GM12878 (cell line): ENCODE data around the gene CCDC82. TPM values are rescaled to one million over a fixed set of nuclear protein-coding genes. Genes with fewer than 3 reads are reported as not detected.

Source experiments
- ATAC-seq: fragments of 200-7000 bp; cut with Tn5 transposase; 3 replicates; pipeline ENCODE4 v1.9.1; 2020; ENCODE audit warnings: mild to moderate bottlenecking, moderate library complexity
- BruUV-seq: library from RNA; stranded (reverse); fragments of 400-500 nt; replicated peaks from 2 replicates; lab custom pipeline; 2021; lab: Mats Ljungman, UMichigan
- CTCF ChIA-PET: fragments of 300-600 bp; sonication (Branson Sonifier 250); formaldehyde crosslinking; extraction: SDS; loops from one replicate; lab custom pipeline; 2021; ENCODE audit warnings: inconsistent platforms; lab: Yijun Ruan, JAX
- POLR2A ChIA-PET: fragments of 350-600 bp; formaldehyde crosslinking; extraction: SDS; loops from one replicate; lab custom pipeline; 2021; ENCODE audit warnings: inconsistent platforms; lab: Charles Lee
- RAD21 ChIA-PET: fragments of 300-600 bp; sonication (Branson Sonifier 250); formaldehyde crosslinking; loops from one replicate; lab custom pipeline; 2023; ENCODE audit warnings: antibody characterized with exemption; ENCODE audit not compliant: unreplicated experiment; lab: Charles Lee
- SMC1A ChIA-PET: fragments of 300-600 bp; sonication (Branson Sonifier 250); formaldehyde crosslinking; loops from one replicate; lab custom pipeline; 2023; ENCODE audit not compliant: unreplicated experiment, uncharacterized antibody; lab: Charles Lee
- DNase-seq: peaks from one replicate; pipeline ENCODE4 v3.0.0-alpha.2; 2011; ENCODE audit warnings: low read depth, low spot score
- FAIRE-seq: peaks from 3 replicates; lab custom pipeline; 2011; peaks lifted over from hg19 to GRCh38; lab: Jason Lieb, UNC
- H2AFZ ChIP-seq: 2 replicates; pipeline ENCODE4 v1.6.0; 2011; ENCODE audit warnings: low read depth, low read length, control low read depth; ENCODE audit not compliant: control insufficient read depth
- H3K27ac ChIP-seq: 2 replicates; pipeline ENCODE4 v1.5.1; 2011; ENCODE audit warnings: control low read depth; ENCODE audit not compliant: control insufficient read depth, insufficient read depth
- H3K27me3 ChIP-seq, 2 experiments: replicated peaks in 1 of 2; 2 replicates each; pipeline versions ENCODE4 v1.6.0 to v1.6.1; 2011; ENCODE audit warnings: low read length in 1 of 2; ENCODE audit not compliant: control insufficient read depth in 2 of 2, insufficient read depth in 2 of 2
- H3K36me3 ChIP-seq, 2 experiments: 2 replicates each; pipeline ENCODE4 v1.5.1; 2011; ENCODE audit warnings: low read length in 1 of 2; ENCODE audit not compliant: control insufficient read depth in 2 of 2, insufficient read depth in 2 of 2
- H3K4me1 ChIP-seq: 2 replicates; pipeline ENCODE4 v1.6.1; 2011; ENCODE audit warnings: mild to moderate bottlenecking, low read length, moderate library complexity, mixed read lengths; ENCODE audit not compliant: control insufficient read depth, insufficient read depth
- H3K4me2 ChIP-seq: 2 replicates; pipeline ENCODE4 v1.6.0; 2011; ENCODE audit warnings: control low read depth; ENCODE audit not compliant: control insufficient read depth, insufficient read depth
- H3K4me3 ChIP-seq: fragments of 200-600 bp; sonication (generic); 2 replicates; pipeline ENCODE4 v1.5.1; 2016
- H3K79me2 ChIP-seq: 2 replicates; pipeline ENCODE4 v1.6.0; 2011; ENCODE audit warnings: low read length; ENCODE audit not compliant: control insufficient read depth, insufficient read depth
- H3K9ac ChIP-seq: 2 replicates; pipeline ENCODE4 v1.8.0; 2011; ENCODE audit warnings: low read length, control low read depth, mixed read lengths; ENCODE audit not compliant: control insufficient read depth, insufficient read depth
- H3K9me3 ChIP-seq: replicated peaks from 3 replicates; pipeline ENCODE4 v1.5.1; 2011; ENCODE audit warnings: mild to moderate bottlenecking, low read length; ENCODE audit not compliant: control insufficient read depth, insufficient read depth
- H4K20me1 ChIP-seq: 2 replicates; pipeline ENCODE4 v1.6.0; 2011; ENCODE audit not compliant: control insufficient read depth, insufficient read depth
- BRCA1 ChIP-seq: IDR thresholded peaks from 2 replicates; pipeline ENCODE4 v1.6.1; 2011; ENCODE audit warnings: low read depth, low read length, improper control_type of control experiment
- DPF2 ChIP-seq: fragments of 450-650 bp; IDR thresholded peaks from 2 replicates; pipeline ENCODE4 v1.6.1; 2017; ENCODE audit warnings: mild to moderate bottlenecking
- EZH2 ChIP-seq: IDR thresholded peaks from 2 replicates; pipeline ENCODE4 v1.6.1; 2012; ENCODE audit warnings: low read depth, mild to moderate bottlenecking, control low read depth, inconsistent platforms, low read length, borderline replicate concordance; ENCODE audit not compliant: control insufficient read depth
- HDAC2 ChIP-seq: fragments of 200-600 bp; sonication (generic); IDR thresholded peaks from 2 replicates; pipeline ENCODE4 v1.6.1; 2017
- PML ChIP-seq: IDR thresholded peaks from 2 replicates; pipeline ENCODE4 v1.6.1; 2012; ENCODE audit warnings: low read length, inconsistent platforms
- SMAD5 ChIP-seq: IDR thresholded peaks from 2 replicates; pipeline ENCODE4 v1.6.1; 2016; ENCODE audit warnings: antibody characterized with exemption, low read depth
- ZNF217 ChIP-seq: fragments of 450-650 bp; IDR thresholded peaks from 2 replicates; pipeline ENCODE4 v1.6.1; 2017; ENCODE audit warnings: antibody characterized with exemption, mild to moderate bottlenecking
- ZNF687 ChIP-seq: fragments of 450-650 bp; IDR thresholded peaks from 2 replicates; pipeline ENCODE4 v1.6.1; 2017; ENCODE audit warnings: mild to moderate bottlenecking, moderate library complexity
- WGBS: methylation state at CpG from one replicate; pipeline ENCODE4 v1.1.6; 2016; ENCODE audit warnings: low lambda C conversion rate; ENCODE audit not compliant: insufficient replicate concordance, insufficient coverage; ENCODE audit errors: missing lambda C conversion rate; 5-methylcytosine and 5-hydroxymethylcytosine counted together
- in situ Hi-C: fragments of 300-500 bp; cut with MboI; formaldehyde crosslinking; loops from 9 replicates; pipeline ENCODE4 v1.14.3; 2018; ENCODE audit warnings: mixed read lengths
- intact Hi-C: fragments of 100-400 bp; cut with micrococcal nuclease; formaldehyde crosslinking; loops from one replicate; pipeline ENCODE4 v1.14.2; 2022; ENCODE audit not compliant: unreplicated experiment
- polyA plus RNA-seq, 11 experiments: library from polyadenylated mRNA; depleted of rRNA in 4 of 11; unstranded in 6 of 11; stranded (reverse) in 5 of 11; fragments of >200 nt; fragmentation: Nextera tagmentation in 4 of 11; fragmentation: Illumina TruSeq in 1 of 11; extraction: Ambion mirVana in 4 of 11; extraction: Trizol in 1 of 11; gene quantifications; 1 replicate in 1 of 11; 2 replicates in 10 of 11; pipeline versions ENCODE4 v1.2.1 to v1.2.3, GENCODE V29; 2011 to 2016; ENCODE audit warnings: inconsistent platforms in 2 of 11, missing spikeins in 2 of 11, low read depth in 1 of 11
- total RNA-seq, 4 experiments: library from RNA; depleted of rRNA in 3 of 4; stranded (reverse); fragments of >200 nt in 3 of 4; fragmentation: Illumina TruSeq in 1 of 4; extraction: Trizol in 1 of 4; gene quantifications; 2 replicates each; pipeline versions ENCODE4 v1.2.1 to v1.2.3, GENCODE V29; 2013 to 2021
- TF ChIP-seq, protein P1 (sequence below): fragments of 450-650 bp; IDR thresholded peaks from 2 replicates; pipeline ENCODE4 v1.6.1; 2017; ENCODE audit warnings: antibody characterized with exemption, mild to moderate bottlenecking, moderate library complexity

The CCDC82 gene
- total and polyA plus RNA-seq, 10 of the 15 experiments (the other 5 are each of a cell fraction or from before 2014, with no cell fraction given), result 15.2 to 62.4 (median 28.8) TPM

DNA sequence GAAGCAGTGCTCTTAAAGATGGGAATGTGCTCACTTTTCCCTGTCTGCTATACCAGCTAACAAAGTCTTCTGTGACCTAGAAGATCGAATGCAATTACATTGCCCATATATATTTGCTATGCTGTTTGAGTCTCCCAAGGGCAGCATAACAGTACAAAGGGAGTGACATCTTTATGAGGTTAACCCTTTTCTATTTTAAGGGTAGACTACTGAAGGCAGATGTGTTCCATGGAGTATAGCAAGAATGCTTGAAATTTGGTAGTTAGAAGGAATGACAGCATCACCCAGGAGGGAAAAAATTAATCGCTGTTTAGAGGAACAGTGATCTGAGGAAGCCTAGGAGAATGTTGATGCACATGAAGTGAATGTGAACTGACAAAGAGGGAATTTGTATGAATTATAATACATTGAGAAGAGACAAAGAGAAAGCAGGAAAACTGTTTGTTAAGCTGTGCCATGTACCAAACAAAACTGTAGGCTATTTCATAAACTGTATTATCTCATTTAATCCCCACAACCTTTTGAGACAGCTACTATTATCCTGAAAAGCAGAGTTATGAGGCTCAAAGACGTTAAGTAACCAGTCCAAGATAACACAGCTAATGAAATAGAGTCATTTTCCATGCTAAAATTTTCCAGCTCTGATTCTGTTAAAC is 59.7 kb downstream of the CCDC82 start:
- Histone ChIP-seq H3K36me3 (peaks cover 0 to 7% of the 10 kb centered on the region in 2 experiments; a peak in 1 of 4 replicates), H3K4me3 (no peak overlapping the region), H3K4me2 (no peak overlapping the region), H4K20me1 (no peaks in the 10 kb centered on the region; the same call in 1 of the 2 replicates), H3K27me3 (no peaks in the 10 kb centered on the region), H3K9me3 (no peaks in the 10 kb centered on the region), H3K27ac (no peak overlapping the region), H3K9ac (no peak overlapping the region), H2AFZ (no peak overlapping the region), H3K4me1 (peaks cover 12% of the 10 kb centered on the region; the same call in 1 of the 2 replicates), H3K79me2 (peaks cover 85% of the 10 kb centered on the region)
- ChIA-PET RAD21 (interaction anchor here (0.8 to 1.3 kb wide), 2 partner anchors 9 to 13 kb away, joined by 3 read pairs; partner anchors contain the start of gene MAML2), CTCF (interaction anchor here (0.8 to 3.9 kb wide), 3 partner anchors 8 to 12 kb away, joined by 3 to 26 read pairs (median 3); partner anchors contain the start of gene MAML2), POLR2A (interaction anchor here (0.7 kb wide), 1 partner anchor 10 kb away, joined by 3 read pairs; no protein-coding TSS in a partner anchor), SMC1A (interaction anchor here (1.1 to 2.0 kb wide), 3 partner anchors 10 to 318 kb away, joined by 3 to 10 read pairs (median 8); partner anchors contain the start of gene MAML2)
- 97% methylated on average over 3 of the region's 3 CpGs for WGBS
- in situ Hi-C loops (no loop called here), intact Hi-C loops (no loop called here)
- TF ChIP-seq DPF2 (no peak), BRCA1 (no peak), ZNF687 (no peak), HDAC2 (no peak), ZNF217 (no peak), PML (no peak), EZH2 (no peak), SMAD5 (no peak)
- TF ChIP-seq, protein P1, sequence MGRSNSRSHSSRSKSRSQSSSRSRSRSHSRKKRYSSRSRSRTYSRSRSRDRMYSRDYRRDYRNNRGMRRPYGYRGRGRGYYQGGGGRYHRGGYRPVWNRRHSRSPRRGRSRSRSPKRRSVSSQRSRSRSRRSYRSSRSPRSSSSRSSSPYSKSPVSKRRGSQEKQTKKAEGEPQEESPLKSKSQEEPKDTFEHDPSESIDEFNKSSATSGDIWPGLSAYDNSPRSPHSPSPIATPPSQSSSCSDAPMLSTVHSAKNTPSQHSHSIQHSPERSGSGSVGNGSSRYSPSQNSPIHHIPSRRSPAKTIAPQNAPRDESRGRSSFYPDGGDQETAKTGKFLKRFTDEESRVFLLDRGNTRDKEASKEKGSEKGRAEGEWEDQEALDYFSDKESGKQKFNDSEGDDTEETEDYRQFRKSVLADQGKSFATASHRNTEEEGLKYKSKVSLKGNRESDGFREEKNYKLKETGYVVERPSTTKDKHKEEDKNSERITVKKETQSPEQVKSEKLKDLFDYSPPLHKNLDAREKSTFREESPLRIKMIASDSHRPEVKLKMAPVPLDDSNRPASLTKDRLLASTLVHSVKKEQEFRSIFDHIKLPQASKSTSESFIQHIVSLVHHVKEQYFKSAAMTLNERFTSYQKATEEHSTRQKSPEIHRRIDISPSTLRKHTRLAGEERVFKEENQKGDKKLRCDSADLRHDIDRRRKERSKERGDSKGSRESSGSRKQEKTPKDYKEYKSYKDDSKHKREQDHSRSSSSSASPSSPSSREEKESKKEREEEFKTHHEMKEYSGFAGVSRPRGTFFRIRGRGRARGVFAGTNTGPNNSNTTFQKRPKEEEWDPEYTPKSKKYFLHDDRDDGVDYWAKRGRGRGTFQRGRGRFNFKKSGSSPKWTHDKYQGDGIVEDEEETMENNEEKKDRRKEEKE, result no peak
- DNase-seq (no peak), FAIRE-seq (no peak), ATAC-seq (no peak)
- BruUV-seq, result no TSS peak
